HepG2 (cell line): ENCODE data around the gene IL32. TPM values are rescaled to one million over a fixed set of nuclear protein-coding genes. Genes with fewer than 3 reads are reported as not detected.
A peak's percentile ranks its signal among the peaks of the same experiment; 100 is the strongest.

Experiments used
- CBX5 ChIP-seq: sonication (generic); formaldehyde crosslinking; IDR thresholded peaks from 2 replicates; pipeline ENCODE4 v1.4.0; 2020; ENCODE audit warnings: missing genetic modification reagents, borderline replicate concordance
- CTCF ChIP-seq: sonication (generic); formaldehyde crosslinking; IDR thresholded peaks from 2 replicates; pipeline ENCODE4 v1.5.0; 2020; ENCODE audit warnings: mild to moderate bottlenecking, missing genetic modification reagents, moderate library complexity
- ETV5 ChIP-seq: IDR thresholded peaks from 2 replicates; pipeline ENCODE4 v1.6.1; 2018; ENCODE audit warnings: missing biosample characterization, missing genetic modification reagents, inconsistent platforms, borderline replicate concordance
- HOXA9 ChIP-seq: sonication (generic); formaldehyde crosslinking; IDR thresholded peaks from 2 replicates; pipeline ENCODE4 v1.8.1; 2022; ENCODE audit warnings: missing genetic modification reagents, mild to moderate bottlenecking, moderate library complexity, borderline replicate concordance
- KLF9 ChIP-seq: IDR thresholded peaks from 2 replicates; pipeline ENCODE4 v1.6.1; 2016; ENCODE audit warnings: low read depth
- MAZ ChIP-seq, 2 experiments: sonication (generic) in 1 of 2; formaldehyde crosslinking in 1 of 2; IDR thresholded peaks; 2 replicates each; pipeline versions ENCODE4 v1.5.0 to v1.6.1; 2012 to 2020; ENCODE audit warnings: low read depth in 2 of 2, mild to moderate bottlenecking in 2 of 2, borderline replicate concordance in 1 of 2, improper control_type of control experiment in 1 of 2, low read length in 1 of 2, missing genetic modification reagents in 1 of 2, moderate library complexity in 1 of 2
- MEIS2 ChIP-seq: sonication (generic); formaldehyde crosslinking; IDR thresholded peaks from 2 replicates; pipeline ENCODE4 v1.9.0; 2021; ENCODE audit warnings: mild to moderate bottlenecking, missing genetic modification reagents
- MTF2 ChIP-seq: sonication (generic); formaldehyde crosslinking; IDR thresholded peaks from 2 replicates; pipeline ENCODE4 v1.5.0; 2020; ENCODE audit warnings: missing genetic modification reagents, borderline replicate concordance
- NR2F1 ChIP-seq, 2 experiments: fragments of 450-650 bp in 1 of 2; formaldehyde crosslinking in 1 of 2; IDR thresholded peaks; 2 replicates each; pipeline versions ENCODE4 v1.5.0 to v1.6.1; 2016 to 2020; ENCODE audit warnings: mild to moderate bottlenecking in 1 of 2, missing compliant biosample characterization in 1 of 2, missing genetic modification reagents in 1 of 2, moderate library complexity in 1 of 2
- POLR2A ChIP-seq, 2 experiments: IDR thresholded peaks; 2 replicates each; pipeline ENCODE4 v1.6.1; 2011; ENCODE audit warnings: low read depth in 2 of 2, low read length in 2 of 2, mild to moderate bottlenecking in 1 of 2, moderate library complexity in 1 of 2; ENCODE audit not compliant: insufficient read depth in 1 of 2
- RBFOX2 ChIP-seq: fragments of 200-400 bp; formaldehyde crosslinking; IDR thresholded peaks from 2 replicates; pipeline ENCODE4 v1.6.1; 2017; ENCODE audit warnings: low read depth, mild to moderate bottlenecking, low read length
- RFXAP ChIP-seq: sonication (generic); formaldehyde crosslinking; IDR thresholded peaks from 2 replicates; pipeline ENCODE4 v1.4.0; 2020; ENCODE audit warnings: missing genetic modification reagents, borderline replicate concordance
- TBL1XR1 ChIP-seq: fragments of 150-350 bp; IDR thresholded peaks from 2 replicates; pipeline ENCODE4 v1.6.1; 2014; ENCODE audit warnings: borderline replicate concordance, low read length; ENCODE audit not compliant: partially characterized antibody
- U2AF1 ChIP-seq: fragments of 200-400 bp; formaldehyde crosslinking; optimal IDR thresholded peaks from 2 replicates; pipeline ENCODE3; 2017; ENCODE audit warnings: mild to moderate bottlenecking, low read depth, low read length
- ZHX2 ChIP-seq, 2 experiments: sonication (generic) in 1 of 2; formaldehyde crosslinking in 1 of 2; IDR thresholded peaks; 2 replicates each; pipeline versions ENCODE4 v1.6.1 to v1.9.0; 2014 to 2022; ENCODE audit warnings: antibody characterized with exemption in 1 of 2, borderline replicate concordance in 1 of 2, inconsistent platforms in 1 of 2, low read depth in 1 of 2, missing genetic modification reagents in 1 of 2
- ZNF367 ChIP-seq: sonication (generic); formaldehyde crosslinking; IDR thresholded peaks from 2 replicates; pipeline ENCODE4 v1.4.0; 2020; ENCODE audit warnings: missing genetic modification reagents, borderline replicate concordance
- ZNF644 ChIP-seq: IDR thresholded peaks from 2 replicates; pipeline ENCODE4 v1.6.1; 2016; ENCODE audit warnings: low read depth
- ZNF670 ChIP-seq: sonication (generic); formaldehyde crosslinking; IDR thresholded peaks from 2 replicates; pipeline ENCODE4 v1.8.0; 2022; ENCODE audit warnings: mild to moderate bottlenecking, missing genetic modification reagents, borderline replicate concordance
- ZNF713 ChIP-seq: sonication (generic); formaldehyde crosslinking; IDR thresholded peaks from 2 replicates; pipeline ENCODE4 v1.4.0; 2020; ENCODE audit warnings: mild to moderate bottlenecking, missing genetic modification reagents
- ZNF879 ChIP-seq: sonication (generic); formaldehyde crosslinking; IDR thresholded peaks from 2 replicates; pipeline ENCODE4 v1.8.1; 2023; ENCODE audit warnings: missing genetic modification reagents
- polyA plus RNA-seq, 8 experiments: library from polyadenylated mRNA; depleted of rRNA in 3 of 8; stranded (reverse) in 7 of 8; unstranded in 1 of 8; fragments of >200 nt; fragmentation: Illumina TruSeq in 4 of 8; extraction: Trizol in 4 of 8; gene quantifications; 2 replicates each; pipeline versions ENCODE4 v1.2.1 to v1.2.3, GENCODE V29; 2011 to 2016; ENCODE audit warnings: low read depth in 4 of 8, missing spikeins in 1 of 8, mixed read lengths in 1 of 8; ENCODE audit not compliant: insufficient read depth in 1 of 8
- total RNA-seq, 5 experiments: library from RNA; depleted of rRNA; stranded (reverse); fragments of >200 nt; fragmentation: Illumina TruSeq; extraction: Trizol; gene quantifications; 2 replicates each; pipeline ENCODE4 v1.2.3, GENCODE V29; 2016; ENCODE audit warnings: low read depth in 1 of 5
- TF ChIP-seq, protein P1 (sequence below): sonication (generic); formaldehyde crosslinking; IDR thresholded peaks from 2 replicates; pipeline ENCODE4 v1.4.0; 2020; ENCODE audit warnings: mild to moderate bottlenecking, missing genetic modification reagents

Gene IL32
- total and polyA plus RNA-seq, 2 of the 13 experiments (the other 11 are each of a cell fraction or from before 2014, with no cell fraction given), result 115 to 165 TPM

- no peak for TF ChIP-seq ZHX2 (IDR thresholded peaks at IDR 0.05; ENCODE audit: low read depth)
- no peak for TF ChIP-seq ZHX2 (CRISPR knock-in tag; IDR thresholded peaks at IDR 0.05; ENCODE audit: borderline replicate concordance)
- TF ChIP-seq MAZ (IDR thresholded peaks at IDR 0.05; ENCODE audit: borderline replicate concordance, low read depth, low read length), result no peak
- 0 out of 2 replicates have a peak, but pooled peaks have one; percentile 23 for TF ChIP-seq MAZ (CRISPR knock-in tag; IDR thresholded peaks at IDR 0.05; ENCODE audit: low read depth)
- TF ChIP-seq ZNF879 (CRISPR knock-in tag), result no peak
- peak; percentile 20; the same call in 1 of the 2 replicates for TF ChIP-seq CTCF (CRISPR knock-in tag)
- TF ChIP-seq HOXA9 (CRISPR knock-in tag), result no peak
- peak; percentile 14 to 49; a peak in 2 of 4 replicates for TF ChIP-seq POLR2A (IDR thresholded peaks at IDR 0.05; ENCODE audit: insufficient read depth in 1 of 2, low read depth in 2 of 2, low read length in 2 of 2)
- TF ChIP-seq ZNF367 (CRISPR knock-in tag), result no peak
- TF ChIP-seq MTF2 (CRISPR knock-in tag), result peak; percentile 85; the same call in 1 of the 2 replicates
- TF ChIP-seq ETV5 (CRISPR knock-in tag), result peak; percentile 18; the same call in 1 of the 2 replicates
- no peak for TF ChIP-seq TBL1XR1
- no peak for TF ChIP-seq KLF9 (CRISPR knock-in tag)
- no peak for TF ChIP-seq ZNF713 (CRISPR knock-in tag)
- TF ChIP-seq ZNF670, result no peak
- no peak for TF ChIP-seq U2AF1
- no peak for TF ChIP-seq ZNF644 (CRISPR knock-in tag)
- TF ChIP-seq, protein P1, sequence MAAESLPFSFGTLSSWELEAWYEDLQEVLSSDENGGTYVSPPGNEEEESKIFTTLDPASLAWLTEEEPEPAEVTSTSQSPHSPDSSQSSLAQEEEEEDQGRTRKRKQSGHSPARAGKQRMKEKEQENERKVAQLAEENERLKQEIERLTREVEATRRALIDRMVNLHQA, result no peak
- TF ChIP-seq RBFOX2, result peak; percentile 56
- no peak for TF ChIP-seq MEIS2
- TF ChIP-seq CBX5 (CRISPR knock-in tag), result no peak
- TF ChIP-seq NR2F1 (CRISPR knock-in tag; IDR thresholded peaks at IDR 0.05), result 0 out of 4 replicates have a peak, but pooled peaks of 1 of the 2 experiments have one; percentile 4
- TF ChIP-seq RFXAP (CRISPR knock-in tag), result no peak
Measured at GRCh38 chr16:3029491-3030221, 35.8 kb upstream of the IL32 start (continued).
